Activated CD8-positive, alpha-beta T cell treated with anti-CD3 and anti-CD28 coated beads for 36 hours (primary cell): ENCODE results near the gene PTCHD1. TPM values are rescaled to one million over a fixed set of nuclear protein-coding genes. Genes with fewer than 3 reads are reported as not detected.
A peak's percentile ranks its signal among the peaks of the same experiment; 100 is the strongest.

Experiments
- ATAC-seq: fragments of 200-7000 bp; cut with Tn5 transposase; one replicate; pipeline ENCODE4 v1.10.0; 2021; ENCODE audit warnings: mild to moderate bottlenecking, moderate library complexity
- CTCF ChIA-PET: fragments of 350-600 bp; sonication (Branson Sonifier 250); formaldehyde crosslinking; loops from one replicate; lab custom pipeline; 2021; ENCODE audit warnings: antibody characterized with exemption; lab: Charles Lee
- POLR2A ChIA-PET: fragments of 350-600 bp; sonication (Branson Sonifier 250); formaldehyde crosslinking; loops from one replicate; lab custom pipeline; 2021; ENCODE audit warnings: antibody characterized with exemption; lab: Charles Lee
- DNase-seq: peaks from one replicate; pipeline ENCODE4 v3.0.0-alpha.2; 2020
- H3K27ac Mint-ChIP-seq: one replicate; pipeline ENCODE4 v1.8.0; 2021; ENCODE audit warnings: mild to moderate bottlenecking, mixed read lengths
- H3K27me3 Mint-ChIP-seq: one replicate; pipeline ENCODE4 v1.8.0; 2021; ENCODE audit warnings: mixed read lengths
- H3K36me3 Mint-ChIP-seq: one replicate; pipeline ENCODE4 v1.8.0; 2021; ENCODE audit warnings: low read depth, mixed read lengths
- H3K4me1 Mint-ChIP-seq: one replicate; pipeline ENCODE4 v1.8.0; 2021; ENCODE audit warnings: low read depth, mixed read lengths
- H3K4me3 Mint-ChIP-seq: one replicate; pipeline ENCODE4 v1.8.0; 2021; ENCODE audit warnings: mild to moderate bottlenecking, moderate library complexity, mixed read lengths
- H3K9me3 Mint-ChIP-seq: one replicate; pipeline ENCODE4 v1.8.0; 2021; ENCODE audit warnings: mixed read lengths
- CTCF ChIP-seq: fragments of 200-600 bp; IDR thresholded peaks from one replicate; pipeline ENCODE4 v1.8.0; 2022; ENCODE audit warnings: antibody characterized with exemption, mild to moderate bottlenecking
- intact Hi-C: fragments of 100-400 bp; cut with micrococcal nuclease; formaldehyde crosslinking; loops from one replicate; pipeline ENCODE4 v1.10.0; 2022
- total RNA-seq, 2 experiments: library from RNA; stranded (reverse); gene quantifications; one replicate each; pipeline ENCODE4 v1.2.3, GENCODE V29; 2021

The PTCHD1 gene
- total RNA-seq: not detected

DNA sequence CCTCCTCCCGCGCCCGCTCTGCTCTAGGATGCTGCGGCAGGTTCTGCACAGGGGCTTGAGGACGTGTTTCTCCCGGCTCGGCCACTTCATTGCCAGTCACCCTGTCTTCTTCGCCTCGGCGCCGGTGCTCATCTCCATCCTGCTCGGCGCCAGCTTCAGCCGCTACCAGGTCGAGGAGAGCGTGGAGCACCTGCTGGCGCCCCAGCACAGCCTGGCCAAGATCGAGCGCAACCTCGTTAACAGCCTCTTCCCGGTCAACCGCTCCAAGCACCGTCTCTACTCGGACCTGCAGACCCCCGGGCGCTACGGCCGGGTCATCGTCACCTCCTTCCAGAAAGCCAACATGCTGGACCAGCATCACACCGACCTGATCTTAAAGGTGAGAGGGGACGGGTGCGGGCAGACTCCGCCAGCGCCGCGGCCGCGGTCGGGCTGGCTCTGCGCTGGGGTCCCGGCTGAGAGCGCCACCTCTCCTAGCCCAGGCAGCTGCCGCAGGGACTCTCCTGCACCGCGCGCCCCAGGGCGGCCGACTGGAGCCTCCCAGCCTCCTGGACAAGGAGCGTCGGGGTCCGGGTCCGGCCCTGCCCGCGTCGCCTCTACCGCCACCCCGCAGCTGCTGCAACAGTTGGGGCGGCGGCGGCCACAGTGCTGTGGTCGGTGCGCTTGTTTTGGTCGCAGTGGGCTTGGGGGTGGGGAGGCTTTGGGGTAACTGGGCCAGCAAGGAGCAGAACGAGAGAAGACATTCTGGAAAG is at the start of gene PTCHD1:
Gene PTCHD1 (plus strand): TSS at position 2 of the 752 bp plus-strand sequence. CDS start 27 bp downstream, at position 29.
- H3K4me3 Mint-ChIP-seq: peak within 1 kb of the TSS; percentile 17
- CTCF ChIA-PET: no interaction called here
- TF ChIP-seq CTCF: no peak
- no peak for ATAC-seq
- no peak for DNase-seq
- H3K9me3 Mint-ChIP-seq: no peaks in the 10 kb centered on the region
- no peak within 1 kb of the TSS for H3K27ac Mint-ChIP-seq
- intact Hi-C loops: no loop called here
- H3K4me1 Mint-ChIP-seq: peaks cover 8% of the 10 kb centered on the region
- H3K36me3 Mint-ChIP-seq: no peaks in the 10 kb centered on the region
- peaks cover 43% of the 10 kb centered on the region for H3K27me3 Mint-ChIP-seq
- POLR2A ChIA-PET: no interaction called here

GRCh38 chrX:23286731-23287130 is 47.9 kb upstream of the PTCHD1 start:
- POLR2A ChIA-PET: no interaction called here
- Mint-ChIP-seq H3K9me3 (no peaks in the 10 kb centered on the region), H3K27me3 (no peaks in the 10 kb centered on the region), H3K4me3 (no peak overlapping the region), H3K27ac (no peak overlapping the region), H3K4me1 (no peaks in the 10 kb centered on the region), H3K36me3 (no peaks in the 10 kb centered on the region)
- ATAC-seq (no peak), DNase-seq (no peak)
- intact Hi-C loops: no loop called here
- TF ChIP-seq CTCF: no peak
- CTCF ChIA-PET: interaction anchor here (1.9 kb wide), 1 partner anchor 31 kb away, joined by 4 read pairs; no protein-coding TSS in a partner anchor

GRCh38 chrX:23287191-23287725 is 47.4 kb upstream of the PTCHD1 start:
- TF ChIP-seq CTCF: no peak
- Mint-ChIP-seq H3K27ac (no peak overlapping the region), H3K4me1 (no peaks in the 10 kb centered on the region), H3K9me3 (no peaks in the 10 kb centered on the region), H3K4me3 (no peak overlapping the region), H3K36me3 (no peaks in the 10 kb centered on the region), H3K27me3 (no peaks in the 10 kb centered on the region)
- intact Hi-C loops: no loop called here
- DNase-seq (no peak), ATAC-seq (no peak)
- CTCF ChIA-PET: interaction anchor here (1.9 kb wide), 1 partner anchor 31 kb away, joined by 4 read pairs; no protein-coding TSS in a partner anchor
- POLR2A ChIA-PET: no interaction called here

GRCh38 chrX:23292354-23292987 is 42.2 kb upstream of the PTCHD1 start:
- TF ChIP-seq CTCF: no peak
- ChIA-PET POLR2A (no interaction called here), CTCF (no interaction called here)
- no peaks in the 10 kb centered on the region for H3K9me3 Mint-ChIP-seq
- intact Hi-C loops: no loop called here
- H3K4me3 Mint-ChIP-seq: no peak overlapping the region
- H3K36me3 Mint-ChIP-seq: no peaks in the 10 kb centered on the region
- no peaks in the 10 kb centered on the region for H3K27me3 Mint-ChIP-seq
- H3K27ac Mint-ChIP-seq: no peak overlapping the region
- DNase-seq: no peak
- no peak for ATAC-seq
- H3K4me1 Mint-ChIP-seq: no peaks in the 10 kb centered on the region
